HUDEP-2 (cell line): ENCODE measurements around the gene SNTB2.
A peak's percentile ranks its signal among the peaks of the same experiment; 100 is the strongest.
"Not testable (repeated sequence)": the region's sequence is repeated elsewhere in the genome, so short reads cannot be mapped to it uniquely, and the experiment has no call there.

Experiments used
- DNase-seq, 76 experiments: peaks; one replicate each; lab custom pipeline; 2025; ENCODE audit not compliant: unreplicated experiment in 76 of 76; lab: John Stamatoyannopoulos, UW

Gene SNTB2

GRCh38 chr16:69186642-69187445, at the start of gene SNTB2:
SNTB2 (plus strand) TSS chr16:69187164; CDS start chr16:69187167, 3 bp downstream.
- peak in 73 of 76 experiments; percentile 12 to 90 (median 74) for DNase-seq

- no peak for DNase-seq
Observed at GRCh38 chr16:69138608-69139007, 48.4 kb upstream of the SNTB2 start.

GRCh38 chr16:69139464-69139863, 47.5 kb upstream of the SNTB2 start:
- not testable (repeated sequence) for DNase-seq

GRCh38 chr16:69141014-69141413, 46.0 kb upstream of the SNTB2 start:
- no peak for DNase-seq

- DNase-seq: no peak
Observed at GRCh38 chr16:69141936-69142335, 45.0 kb upstream of the SNTB2 start.

- peak in 4 of 76 experiments; percentile 3 to 39 (median 7) for DNase-seq
Observed at GRCh38 chr16:69143116-69143515, 43.8 kb upstream of the SNTB2 start.

- no peak for DNase-seq
Observed at GRCh38 chr16:69145658-69146057, 41.3 kb upstream of the SNTB2 start.

GRCh38 chr16:69149621-69150020, 37.3 kb upstream of the SNTB2 start:
- DNase-seq: not testable (repeated sequence)

GRCh38 chr16:69150146-69150865, 36.7 kb upstream of the SNTB2 start:
- DNase-seq: peak in 29 of 76 experiments; percentile 8 to 61 (median 37)

- no peak for DNase-seq
Observed at GRCh38 chr16:69157196-69157595, 29.8 kb upstream of the SNTB2 start.

- DNase-seq: no peak
Observed at GRCh38 chr16:69160192-69160591, 26.8 kb upstream of the SNTB2 start.

- DNase-seq: no peak
Observed at GRCh38 chr16:69165584-69165983, 21.4 kb upstream of the SNTB2 start.

- DNase-seq: peak in 6 of 76 experiments; percentile 5 to 22 (median 12)
Observed at GRCh38 chr16:69166221-69166833, 20.6 kb upstream of the SNTB2 start.

GRCh38 chr16:69166946-69167930, 19.7 kb upstream of the SNTB2 start:
- no peak for DNase-seq

GRCh38 chr16:69169051-69169450, 17.9 kb upstream of the SNTB2 start:
- no peak for DNase-seq

GRCh38 chr16:69169607-69170352, 17.2 kb upstream of the SNTB2 start:
- no peak for DNase-seq

GRCh38 chr16:69171325-69172084, 15.5 kb upstream of the SNTB2 start:
- no peak for DNase-seq

- no peak for DNase-seq
Observed at GRCh38 chr16:69176033-69176800, 10.7 kb upstream of the SNTB2 start.
